Measurements from ENCODE around the gene WFDC6.

DNA sequence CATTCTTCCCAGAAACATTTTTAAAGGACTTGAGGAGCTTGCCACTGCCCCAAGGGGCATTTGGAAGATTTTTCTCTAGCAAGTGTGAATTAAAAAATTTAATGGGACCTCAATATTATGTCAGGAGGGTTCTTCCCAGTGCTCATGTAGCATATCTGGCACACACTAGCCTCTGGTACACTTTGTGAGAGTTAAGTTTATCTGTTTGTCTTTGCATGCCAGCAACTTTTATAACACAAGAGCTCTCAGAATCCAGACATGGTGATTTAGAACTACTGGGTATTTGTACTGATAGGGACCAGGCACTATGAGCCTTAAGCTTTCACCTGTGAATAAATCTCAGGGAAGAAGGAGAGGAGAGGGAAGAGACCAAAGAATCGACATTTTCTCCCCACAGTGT is 36.7 kb downstream of the WFDC6 start:
- TF ChIP-seq, protein P1, sequence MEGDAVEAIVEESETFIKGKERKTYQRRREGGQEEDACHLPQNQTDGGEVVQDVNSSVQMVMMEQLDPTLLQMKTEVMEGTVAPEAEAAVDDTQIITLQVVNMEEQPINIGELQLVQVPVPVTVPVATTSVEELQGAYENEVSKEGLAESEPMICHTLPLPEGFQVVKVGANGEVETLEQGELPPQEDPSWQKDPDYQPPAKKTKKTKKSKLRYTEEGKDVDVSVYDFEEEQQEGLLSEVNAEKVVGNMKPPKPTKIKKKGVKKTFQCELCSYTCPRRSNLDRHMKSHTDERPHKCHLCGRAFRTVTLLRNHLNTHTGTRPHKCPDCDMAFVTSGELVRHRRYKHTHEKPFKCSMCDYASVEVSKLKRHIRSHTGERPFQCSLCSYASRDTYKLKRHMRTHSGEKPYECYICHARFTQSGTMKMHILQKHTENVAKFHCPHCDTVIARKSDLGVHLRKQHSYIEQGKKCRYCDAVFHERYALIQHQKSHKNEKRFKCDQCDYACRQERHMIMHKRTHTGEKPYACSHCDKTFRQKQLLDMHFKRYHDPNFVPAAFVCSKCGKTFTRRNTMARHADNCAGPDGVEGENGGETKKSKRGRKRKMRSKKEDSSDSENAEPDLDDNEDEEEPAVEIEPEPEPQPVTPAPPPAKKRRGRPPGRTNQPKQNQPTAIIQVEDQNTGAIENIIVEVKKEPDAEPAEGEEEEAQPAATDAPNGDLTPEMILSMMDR (IDR thresholded peaks at IDR 0.05; ENCODE audit: poor library complexity, severe bottlenecking) = no peak
- no peak for TF ChIP-seq POLR2AphosphoS5 (IDR thresholded peaks at IDR 0.05)
- no peak for TF ChIP-seq MXI1 (conservative IDR thresholded peaks at IDR 0.05; ENCODE audit: poor library complexity, severe bottlenecking)
- no peak for TF ChIP-seq EP300 (conservative IDR thresholded peaks at IDR 0.05; ENCODE audit: poor library complexity, severe bottlenecking)
- TF ChIP-seq TAF1 (IDR thresholded peaks at IDR 0.05; ENCODE audit: low read depth) = no peak
